HCT116 (cell line): Measurements from ENCODE around the gene ZBTB16. TPM values are rescaled to one million over a fixed set of nuclear protein-coding genes. Genes with fewer than 3 reads are reported as not detected.

Experiments
- ATAC-seq: fragments of 200-7000 bp; cut with Tn5 transposase; 2 replicates; pipeline ENCODE4 v1.9.1; 2020; ENCODE audit warnings: mild to moderate bottlenecking, moderate library complexity
- BruUV-seq: library from RNA; stranded (reverse); fragments of 400-500 nt; replicated peaks from 2 replicates; lab custom pipeline; 2021; lab: Mats Ljungman, UMichigan
- CTCF ChIA-PET: fragments of 300-600 bp; sonication (Branson Sonifier 250); formaldehyde crosslinking; loops from one replicate; lab custom pipeline; 2021; ENCODE audit warnings: antibody characterized with exemption; lab: Charles Lee
- POLR2A ChIA-PET: fragments of 300-600, 350-600 bp; sonication (Branson Sonifier 250); formaldehyde crosslinking; loops from one replicate; lab custom pipeline; 2021; ENCODE audit warnings: antibody characterized with exemption; lab: Charles Lee
- RAD21 ChIA-PET, 2 experiments: fragments of 300-600 bp; sonication (Branson Sonifier 250); formaldehyde crosslinking; loops; one replicate each; lab custom pipeline; 2023; ENCODE audit warnings: low total read pairs in 2 of 2; ENCODE audit not compliant: uncharacterized antibody in 2 of 2, unreplicated experiment in 2 of 2, low non-redundant PET in 1 of 2; lab: Charles Lee
- DNase-seq: peaks from one replicate; pipeline ENCODE4 v3.0.0-alpha.2; 2010; ENCODE audit warnings: low read depth, low spot score
- H2AFZ ChIP-seq: fragments of 200-600 bp; shearing (Covaris generic), sonication (generic); 2 replicates; pipeline ENCODE4 v1.6.1; 2017; ENCODE audit warnings: low read depth, mixed run types, mixed read lengths, antibody characterized with exemption, low read length; ENCODE audit not compliant: poor library complexity, severe bottlenecking
- H3K27ac ChIP-seq: 2 replicates; pipeline ENCODE4 v1.5.1; 2012; ENCODE audit warnings: low read depth, low read length
- H3K27me3 ChIP-seq: fragments of 200-600 bp; sonication (generic); 2 replicates; pipeline ENCODE4 v1.6.1; 2016; ENCODE audit warnings: mixed run types, low read length, mixed read lengths; ENCODE audit not compliant: insufficient read depth
- H3K36me3 ChIP-seq, 2 experiments: fragments of 200-500 bp in 1 of 2; fragments of 200-600 bp in 1 of 2; sonication (Bioruptor generic) in 1 of 2; sonication (generic) in 1 of 2; 2 replicates each; pipeline versions ENCODE4 v1.5.1 to v1.6.1; 2014 to 2016; ENCODE audit warnings: low read length in 2 of 2, inconsistent platforms in 1 of 2, mixed read lengths in 1 of 2, mixed run types in 1 of 2; ENCODE audit not compliant: insufficient read depth in 2 of 2, control insufficient read depth in 1 of 2
- H3K4me1 ChIP-seq, 2 experiments: fragments of 200-600 bp in 1 of 2; sonication (generic) in 1 of 2; 2 replicates each; pipeline versions ENCODE4 v1.5.1 to v1.6.1; 2012 to 2017; ENCODE audit warnings: low read length in 2 of 2, inconsistent platforms in 1 of 2, mild to moderate bottlenecking in 1 of 2, mixed read lengths in 1 of 2, mixed run types in 1 of 2, moderate library complexity in 1 of 2; ENCODE audit not compliant: insufficient read depth in 2 of 2, control insufficient read depth in 1 of 2
- H3K4me2 ChIP-seq: fragments of 200-600 bp; sonication (generic); 2 replicates; pipeline ENCODE4 v1.6.1; 2017; ENCODE audit warnings: mixed run types, low read length, mixed read lengths
- H3K4me3 ChIP-seq, 2 experiments: fragments of 200-600 bp in 1 of 2; sonication (generic) in 1 of 2; replicated peaks in 1 of 2; 2 replicates each; pipeline ENCODE4 v1.5.1; 2011 to 2016; ENCODE audit warnings: low read length in 2 of 2, control low read depth in 1 of 2, low read depth in 1 of 2, mild to moderate bottlenecking in 1 of 2, mixed read lengths in 1 of 2, mixed run types in 1 of 2
- H3K79me2 ChIP-seq: fragments of 200-600 bp; sonication (generic); 2 replicates; pipeline ENCODE4 v1.6.1; 2017; ENCODE audit warnings: mild to moderate bottlenecking, mixed run types, low read length, moderate library complexity, mixed read lengths; ENCODE audit not compliant: insufficient read depth
- H3K9ac ChIP-seq: fragments of 200-600 bp; sonication (generic); 2 replicates; pipeline ENCODE4 v1.6.1; 2016; ENCODE audit warnings: low read length, mixed read lengths
- H3K9me2 ChIP-seq: fragments of 200-600 bp; sonication (generic), shearing (Covaris generic); 2 replicates; pipeline ENCODE4 v1.6.1; 2017; ENCODE audit warnings: mixed run types, mild to moderate bottlenecking, moderate library complexity; ENCODE audit not compliant: insufficient read depth
- H3K9me3 ChIP-seq, 2 experiments: fragments of 200-500 bp in 1 of 2; fragments of 200-600 bp in 1 of 2; sonication (Bioruptor generic) in 1 of 2; sonication (generic) in 1 of 2; 2 replicates each; pipeline ENCODE4 v1.6.1; 2014 to 2017; ENCODE audit warnings: low read length in 2 of 2, mixed read lengths in 2 of 2, inconsistent platforms in 1 of 2, low read depth in 1 of 2, mild to moderate bottlenecking in 1 of 2, mixed run types in 1 of 2, moderate library complexity in 1 of 2; ENCODE audit not compliant: control insufficient read depth in 1 of 2, insufficient read depth in 1 of 2
- H4K20me1 ChIP-seq: fragments of 200-600 bp; sonication (generic), shearing (Covaris generic); 2 replicates; pipeline ENCODE4 v1.6.1; 2017; ENCODE audit warnings: mixed run types, mild to moderate bottlenecking, moderate library complexity; ENCODE audit not compliant: insufficient read depth
- CEBPB ChIP-seq: IDR thresholded peaks from 2 replicates; pipeline ENCODE4 v1.6.1; 2012; ENCODE audit warnings: low read depth
- EZH2 ChIP-seq: fragments of 200-600 bp; sonication (generic); IDR thresholded peaks from 2 replicates; pipeline ENCODE4 v1.6.1; 2017; ENCODE audit warnings: antibody characterized with exemption, mixed run types
- EZH2phosphoT487 ChIP-seq: fragments of 200-600 bp; IDR thresholded peaks from 2 replicates; pipeline ENCODE4 v1.6.1; 2018; ENCODE audit warnings: antibody characterized with exemption, borderline replicate concordance
- POLR2A ChIP-seq: IDR thresholded peaks from 2 replicates; pipeline ENCODE4 v1.7.0; 2011; ENCODE audit warnings: borderline replicate concordance; ENCODE audit not compliant: insufficient read depth, insufficient read length; ENCODE audit errors: extremely low read depth
- SIN3A ChIP-seq: IDR thresholded peaks from 2 replicates; pipeline ENCODE4 v1.6.1; 2012; ENCODE audit warnings: low read depth
- SP1 ChIP-seq: IDR thresholded peaks from 2 replicates; pipeline ENCODE4 v1.6.1; 2012; ENCODE audit warnings: low read depth
- SRF ChIP-seq: IDR thresholded peaks from 2 replicates; pipeline ENCODE4 v1.6.1; 2012; ENCODE audit warnings: low read depth
- YY1 ChIP-seq: IDR thresholded peaks from 2 replicates; pipeline ENCODE4 v1.6.1; 2011; ENCODE audit warnings: low read length, low read depth, moderate library complexity, mild to moderate bottlenecking; ENCODE audit not compliant: insufficient replicate concordance; ENCODE audit errors: extremely low read depth
- intact Hi-C: fragments of 100-400 bp; cut with micrococcal nuclease; formaldehyde crosslinking; loops from 2 replicates; pipeline ENCODE4 v1.10.0; 2022
- total RNA-seq: library from RNA; stranded (reverse); gene quantifications from one replicate; pipeline ENCODE4 v1.2.1, GENCODE V29; 2021; ENCODE audit not compliant: unreplicated experiment
- TF ChIP-seq, protein P1 (sequence below): IDR thresholded peaks from 2 replicates; pipeline ENCODE4 v1.6.1; 2012

The ZBTB16 gene
- total RNA-seq, 1 experiment from 2014 or later: 0.30 TPM

DNA sequence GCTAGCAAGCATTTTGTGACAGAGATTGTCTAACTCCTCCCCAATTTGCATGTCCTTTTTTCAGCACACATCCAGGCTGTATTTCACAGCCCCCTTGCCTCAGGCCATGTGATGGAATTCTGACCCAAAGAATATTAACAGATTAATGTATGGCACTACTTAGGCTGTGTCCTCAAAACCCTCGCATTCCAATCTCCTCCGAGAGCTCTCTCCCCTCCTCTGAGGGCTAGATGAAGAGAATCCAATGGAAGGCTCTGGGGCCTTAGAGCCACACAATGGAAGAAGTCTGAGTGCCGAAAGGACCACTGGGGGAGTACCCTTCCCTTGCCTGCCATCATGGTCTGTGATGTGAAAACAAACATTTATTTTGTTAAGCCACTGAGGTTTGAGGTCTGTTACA, 223.0 kb downstream of the ZBTB16 start:
- no peak overlapping the region for H2AFZ ChIP-seq
- no peaks in the 10 kb centered on the region for H3K9me3 ChIP-seq
- no peak overlapping the region for H3K4me2 ChIP-seq
- no TSS peak for BruUV-seq
- H3K36me3 ChIP-seq: no peaks in the 10 kb centered on the region
- no peak overlapping the region for H3K9ac ChIP-seq
- H3K9me2 ChIP-seq: no peaks in the 10 kb centered on the region
- H4K20me1 ChIP-seq: no peaks in the 10 kb centered on the region
- ATAC-seq (no peak), DNase-seq (no peak)
- H3K27ac ChIP-seq: no peak overlapping the region
- no peaks in the 10 kb centered on the region for H3K27me3 ChIP-seq
- ChIA-PET CTCF (no interaction called here), POLR2A (no interaction called here), RAD21 (no interaction called here)
- intact Hi-C loops: no loop called here
- H3K79me2 ChIP-seq: no peaks in the 10 kb centered on the region
- no peak overlapping the region for H3K4me3 ChIP-seq
- no peak for TF ChIP-seq SP1
- H3K4me1 ChIP-seq: peaks cover 8 to 11% of the 10 kb centered on the region in 2 experiments

DNA sequence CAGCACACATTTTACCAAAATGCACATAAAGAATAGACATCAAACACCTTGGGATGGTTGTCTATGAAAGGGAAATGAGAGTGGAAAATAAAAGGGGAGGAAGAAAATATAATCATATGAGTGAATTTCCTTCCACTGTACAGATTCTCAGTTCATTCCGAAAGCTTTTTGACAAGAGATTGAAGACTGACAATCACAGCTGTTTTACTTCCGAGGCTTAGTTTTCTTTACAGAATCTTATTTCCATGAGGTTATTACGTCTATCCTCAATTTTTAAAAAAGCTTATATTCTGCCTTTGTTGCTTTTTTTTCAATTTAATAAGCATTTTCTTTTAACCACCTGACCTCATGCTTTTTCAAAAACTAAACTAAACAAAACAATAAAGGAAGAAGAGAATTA, 223.9 kb downstream of the ZBTB16 start:
- ChIA-PET CTCF (no interaction called here), RAD21 (no interaction called here), POLR2A (no interaction called here)
- H3K4me2 ChIP-seq: no peak overlapping the region
- H3K36me3 ChIP-seq: no peaks in the 10 kb centered on the region
- no peaks in the 10 kb centered on the region for H3K9me2 ChIP-seq
- no peaks in the 10 kb centered on the region for H3K79me2 ChIP-seq
- peaks cover 8 to 11% of the 10 kb centered on the region in 2 experiments for H3K4me1 ChIP-seq
- no peaks in the 10 kb centered on the region for H4K20me1 ChIP-seq
- no peak overlapping the region for H3K4me3 ChIP-seq
- no peaks in the 10 kb centered on the region for H3K27me3 ChIP-seq
- TF ChIP-seq, protein P1, sequence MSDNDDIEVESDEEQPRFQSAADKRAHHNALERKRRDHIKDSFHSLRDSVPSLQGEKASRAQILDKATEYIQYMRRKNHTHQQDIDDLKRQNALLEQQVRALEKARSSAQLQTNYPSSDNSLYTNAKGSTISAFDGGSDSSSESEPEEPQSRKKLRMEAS: no peak
- TF ChIP-seq SRF: no peak
- TF ChIP-seq EZH2: no peak
- no peak for TF ChIP-seq YY1
- TF ChIP-seq CEBPB: no peak
- no peak for TF ChIP-seq EZH2phosphoT487
- no peak for TF ChIP-seq POLR2A
- TF ChIP-seq SIN3A: no peak
- H3K9ac ChIP-seq: no peak overlapping the region
- DNase-seq: no peak
- no peak for ATAC-seq
- no peak overlapping the region for H3K27ac ChIP-seq
- no TSS peak for BruUV-seq
- H2AFZ ChIP-seq: no peak overlapping the region
- no peaks in the 10 kb centered on the region for H3K9me3 ChIP-seq
- intact Hi-C loops: no loop called here
